ENCODE results near the gene BCAS4.
"Not testable (repeated sequence)": the region's sequence is repeated elsewhere in the genome, so short reads cannot be mapped to it uniquely, and the experiment has no call there.

BCAS4 gene

GRCh38 chr20:50762045-50762422 is 32.8 kb upstream of the BCAS4 start:
- H3K27me3 ChIP-seq (ENCODE audit: control insufficient read depth, insufficient read depth, low read length): no peaks in the 10 kb centered on the region
- peak overlapping the region; percentile 30 for H3K4me2 ChIP-seq (ENCODE audit: low read length)
- no peaks in the 10 kb centered on the region for H3K9me3 ChIP-seq (replicated peaks; ENCODE audit: low read length)
- H3K36me3 ChIP-seq (ENCODE audit: insufficient read depth, low read length): no peaks in the 10 kb centered on the region
- peaks cover 23% of the 10 kb centered on the region for H3K4me1 ChIP-seq (ENCODE audit: control insufficient read depth, insufficient read depth, low read length)
- H3K9ac ChIP-seq (ENCODE audit: low read depth, low read length): peak overlapping the region; percentile 10
- no peak overlapping the region for H3K4me3 ChIP-seq (ENCODE audit: low read length)

GRCh38 chr20:50762435-50763220 is 32.2 kb upstream of the BCAS4 start:
- Histone ChIP-seq H3K9me3 (replicated peaks; ENCODE audit: low read length) (no peaks in the 10 kb centered on the region), H3K9ac (ENCODE audit: low read depth, low read length) (peak overlapping the region; percentile 10), H3K4me1 (ENCODE audit: control insufficient read depth, insufficient read depth, low read length) (peaks cover 23% of the 10 kb centered on the region), H3K4me3 (ENCODE audit: low read length) (peak overlapping the region; percentile 21), H3K27me3 (ENCODE audit: control insufficient read depth, insufficient read depth, low read length) (no peaks in the 10 kb centered on the region), H3K4me2 (ENCODE audit: low read length) (peak overlapping the region; percentile 63), H3K36me3 (ENCODE audit: insufficient read depth, low read length) (no peaks in the 10 kb centered on the region)

- not testable (repeated sequence) for H3K9me3 ChIP-seq (replicated peaks; ENCODE audit: low read length); H3K36me3 ChIP-seq (ENCODE audit: insufficient read depth, low read length); H3K27me3 ChIP-seq (ENCODE audit: control insufficient read depth, insufficient read depth, low read length); H3K9ac ChIP-seq (ENCODE audit: low read depth, low read length); H3K4me2 ChIP-seq (ENCODE audit: low read length); H3K4me3 ChIP-seq (ENCODE audit: low read length)
- peaks cover 23% of the 10 kb centered on the region for H3K4me1 ChIP-seq (ENCODE audit: control insufficient read depth, insufficient read depth, low read length)
Observed at GRCh38 chr20:50763550-50764458, 31.1 kb upstream of the BCAS4 start.

GRCh38 chr20:50765251-50765650 is 29.6 kb upstream of the BCAS4 start:
- peaks cover 23% of the 10 kb centered on the region for H3K4me1 ChIP-seq (ENCODE audit: control insufficient read depth, insufficient read depth, low read length)
- H3K9ac ChIP-seq (ENCODE audit: low read depth, low read length); H3K9me3 ChIP-seq (replicated peaks; ENCODE audit: low read length); H3K4me3 ChIP-seq (ENCODE audit: low read length); H3K4me2 ChIP-seq (ENCODE audit: low read length); H3K36me3 ChIP-seq (ENCODE audit: insufficient read depth, low read length); H3K27me3 ChIP-seq (ENCODE audit: control insufficient read depth, insufficient read depth, low read length): not testable (repeated sequence)

- no peaks in the 10 kb centered on the region for H3K9me3 ChIP-seq (replicated peaks; ENCODE audit: low read length)
- no peaks in the 10 kb centered on the region for H3K27me3 ChIP-seq (ENCODE audit: control insufficient read depth, insufficient read depth, low read length)
- H3K4me2 ChIP-seq (ENCODE audit: low read length): no peak overlapping the region
- peaks cover 23% of the 10 kb centered on the region for H3K4me1 ChIP-seq (ENCODE audit: control insufficient read depth, insufficient read depth, low read length)
- H3K36me3 ChIP-seq (ENCODE audit: insufficient read depth, low read length): no peaks in the 10 kb centered on the region
- no peak overlapping the region for H3K9ac ChIP-seq (ENCODE audit: low read depth, low read length)
- H3K4me3 ChIP-seq (ENCODE audit: low read length): no peak overlapping the region
Observed at GRCh38 chr20:50765674-50766073, 29.2 kb upstream of the BCAS4 start.

GRCh38 chr20:50766955-50767809 is 27.7 kb upstream of the BCAS4 start:
- peaks cover 11% of the 10 kb centered on the region for H3K4me1 ChIP-seq (ENCODE audit: control insufficient read depth, insufficient read depth, low read length)
- not testable (repeated sequence) for H3K9ac ChIP-seq (ENCODE audit: low read depth, low read length); H3K36me3 ChIP-seq (ENCODE audit: insufficient read depth, low read length); H3K27me3 ChIP-seq (ENCODE audit: control insufficient read depth, insufficient read depth, low read length); H3K9me3 ChIP-seq (replicated peaks; ENCODE audit: low read length); H3K4me2 ChIP-seq (ENCODE audit: low read length); H3K4me3 ChIP-seq (ENCODE audit: low read length)

GRCh38 chr20:50768991-50769390 is 25.9 kb upstream of the BCAS4 start:
- not testable (repeated sequence) for H3K9me3 ChIP-seq (replicated peaks; ENCODE audit: low read length); H3K4me3 ChIP-seq (ENCODE audit: low read length); H3K4me2 ChIP-seq (ENCODE audit: low read length); H3K9ac ChIP-seq (ENCODE audit: low read depth, low read length); H3K4me1 ChIP-seq (ENCODE audit: control insufficient read depth, insufficient read depth, low read length); H3K27me3 ChIP-seq (ENCODE audit: control insufficient read depth, insufficient read depth, low read length); H3K36me3 ChIP-seq (ENCODE audit: insufficient read depth, low read length)

- H3K36me3 ChIP-seq (ENCODE audit: insufficient read depth, low read length): not testable (repeated sequence)
Observed at GRCh38 chr20:50769551-50770085, 25.2 kb upstream of the BCAS4 start.

GRCh38 chr20:50771419-50772080 is 23.3 kb upstream of the BCAS4 start:
- H3K4me2 ChIP-seq (ENCODE audit: low read length); H3K36me3 ChIP-seq (ENCODE audit: insufficient read depth, low read length); H3K4me3 ChIP-seq (ENCODE audit: low read length); H3K27me3 ChIP-seq (ENCODE audit: control insufficient read depth, insufficient read depth, low read length); H3K4me1 ChIP-seq (ENCODE audit: control insufficient read depth, insufficient read depth, low read length); H3K9ac ChIP-seq (ENCODE audit: low read depth, low read length); H3K9me3 ChIP-seq (replicated peaks; ENCODE audit: low read length): not testable (repeated sequence)

More at GRCh38 chr20:50769551-50770085, 25.2 kb upstream of the BCAS4 start:
- H3K27me3 ChIP-seq (ENCODE audit: control insufficient read depth, insufficient read depth, low read length); H3K4me3 ChIP-seq (ENCODE audit: low read length); H3K4me1 ChIP-seq (ENCODE audit: control insufficient read depth, insufficient read depth, low read length); H3K4me2 ChIP-seq (ENCODE audit: low read length); H3K9ac ChIP-seq (ENCODE audit: low read depth, low read length); H3K9me3 ChIP-seq (replicated peaks; ENCODE audit: low read length): not testable (repeated sequence)

- no peak overlapping the region for H3K9ac ChIP-seq (ENCODE audit: low read depth, low read length)
- H3K4me2 ChIP-seq (ENCODE audit: low read length): no peak overlapping the region
- no peak overlapping the region for H3K4me3 ChIP-seq (ENCODE audit: low read length)
- H3K9me3 ChIP-seq (replicated peaks; ENCODE audit: low read length): no peaks in the 10 kb centered on the region
- H3K36me3 ChIP-seq (ENCODE audit: insufficient read depth, low read length): no peaks in the 10 kb centered on the region
- H3K27me3 ChIP-seq (ENCODE audit: control insufficient read depth, insufficient read depth, low read length): peaks cover 10% of the 10 kb centered on the region
- H3K4me1 ChIP-seq (ENCODE audit: control insufficient read depth, insufficient read depth, low read length): no peaks in the 10 kb centered on the region
Observed at GRCh38 chr20:50772420-50773185, 22.3 kb upstream of the BCAS4 start.

All from skeletal muscle satellite cell (primary cell).